T47D (cell line): ENCODE data around the gene PPP2R5D.

Experiments
- DNase-seq, 2 experiments: peaks; one replicate each; pipeline versions ENCODE4 v3.0.0 to v3.0.0-alpha.2; 2011 to 2012; ENCODE audit warnings: low read depth in 1 of 2, low spot score in 1 of 2
- JUND ChIP-seq: IDR thresholded peaks from 2 replicates; pipeline ENCODE4 v1.6.1; 2012; ENCODE audit warnings: low read depth
- in situ Hi-C: cut with HindIII; loops from 2 replicates; pipeline ENCODE4 v1.10.0; 2016; ENCODE audit warnings: low sequenced_read_pairs, low pct_unique_long_range_greater_than_20kb

PPP2R5D gene

GRCh38 chr6:43047998-43048397 lies 63.6 kb downstream of the PPP2R5D start:
- no peak for DNase-seq
- in situ Hi-C loops: no loop called here
- TF ChIP-seq JUND: no peak

- TF ChIP-seq JUND: no peak
- in situ Hi-C loops: no loop called here
- DNase-seq: no peak
These were observed 66.6 kb downstream of the PPP2R5D start for GRCh38 chr6:43050981-43051380.

- TF ChIP-seq JUND: no peak
- in situ Hi-C loops: no loop called here
- DNase-seq: no peak
These were observed 68.0 kb downstream of the PPP2R5D start for GRCh38 chr6:43052225-43052841.

- no peak for TF ChIP-seq JUND
- in situ Hi-C loops: no loop called here
- peak in 1 of 2 experiments; percentile 29 for DNase-seq
These were observed 68.6 kb downstream of the PPP2R5D start for GRCh38 chr6:43052842-43053544.

- DNase-seq: peak; percentile 96 to 98
- TF ChIP-seq JUND: no peak
- in situ Hi-C loops: no loop called here
These were observed 69.3 kb downstream of the PPP2R5D start, which contains the start of gene CUL7 for GRCh38 chr6:43053545-43054205. CUL7 (minus strand) TSS chr6:43053851; CDS start chr6:43052788, 1,063 bp downstream.

- DNase-seq: no peak
- in situ Hi-C loops: no loop called here
- no peak for TF ChIP-seq JUND
These were observed 70.0 kb downstream of the PPP2R5D start for GRCh38 chr6:43054206-43054943.

GRCh38 chr6:43055966-43056365 lies 71.6 kb downstream of the PPP2R5D start:
- in situ Hi-C loops: no loop called here
- TF ChIP-seq JUND: no peak
- no peak for DNase-seq

- TF ChIP-seq JUND: no peak
- in situ Hi-C loops: no loop called here
- no peak for DNase-seq
These were observed 74.2 kb downstream of the PPP2R5D start for GRCh38 chr6:43058531-43058930.

GRCh38 chr6:43059168-43060033 lies 75.0 kb downstream of the PPP2R5D start, which contains the start of the genes KLC4 and MRPL2:
KLC4 (plus strand) TSS chr6:43059631; CDS start chr6:43061336, 1,705 bp downstream.
MRPL2 (minus strand) TSS chr6:43059434; CDS start chr6:43059381, 53 bp downstream.
- in situ Hi-C loops: no loop called here
- DNase-seq: peak; percentile 99

GRCh38 chr6:43060034-43060754 lies 75.8 kb downstream of the PPP2R5D start:
- DNase-seq: peak; percentile 72 to 81
- TF ChIP-seq JUND: no peak
- in situ Hi-C loops: no loop called here

More at GRCh38 chr6:43059168-43060033, 75.0 kb downstream of the PPP2R5D start, which contains the start of the genes KLC4 and MRPL2:
- TF ChIP-seq JUND: no peak
